WTC11 (cell line): ENCODE data around the gene LMBR1. TPM values are rescaled to one million over a fixed set of nuclear protein-coding genes. Genes with fewer than 3 reads are reported as not detected.

ENCODE experiments used
- ATAC-seq: fragments of 200-7000 bp; cut with Tn5 transposase; 2 replicates; pipeline ENCODE4 v1.10.0; 2021; ENCODE audit warnings: mild to moderate bottlenecking, moderate library complexity
- CTCF ChIA-PET: fragments of 300-600 bp; sonication (Branson Sonifier 250); formaldehyde crosslinking; loops from one replicate; lab custom pipeline; 2021; ENCODE audit warnings: antibody characterized with exemption; lab: Charles Lee
- POLR2A ChIA-PET: fragments of 350-600 bp; sonication (Branson Sonifier 250); formaldehyde crosslinking; loops from one replicate; lab custom pipeline; 2021; ENCODE audit warnings: antibody characterized with exemption; lab: Charles Lee
- DNase-seq: peaks from one replicate; pipeline ENCODE4 v3.0.0; 2021; ENCODE audit warnings: low spot score
- H3K27ac Mint-ChIP-seq: 2 replicates; pipeline ENCODE4 v1.8.0; 2021; ENCODE audit warnings: mixed read lengths
- H3K27me3 Mint-ChIP-seq: 2 replicates; pipeline ENCODE4 v1.8.0; 2021; ENCODE audit warnings: low read depth, mild to moderate bottlenecking, moderate library complexity, mixed read lengths
- H3K36me3 Mint-ChIP-seq: 2 replicates; pipeline ENCODE4 v1.8.0; 2021; ENCODE audit warnings: mixed read lengths
- H3K4me1 Mint-ChIP-seq: 2 replicates; pipeline ENCODE4 v1.8.0; 2022; ENCODE audit warnings: mixed read lengths
- H3K4me3 Mint-ChIP-seq: 2 replicates; pipeline ENCODE4 v1.8.0; 2021; ENCODE audit warnings: mild to moderate bottlenecking, moderate library complexity, mixed read lengths
- H3K9me3 Mint-ChIP-seq: 2 replicates; pipeline ENCODE4 v1.8.0; 2021; ENCODE audit warnings: mixed read lengths
- ATF2 ChIP-seq: sonication (generic); formaldehyde crosslinking; IDR thresholded peaks from 2 replicates; pipeline ENCODE4 v1.8.1; 2022; ENCODE audit warnings: low read depth, missing genetic modification reagents, borderline replicate concordance
- CTCF ChIP-seq: fragments of 200-600 bp; IDR thresholded peaks from 2 replicates; pipeline ENCODE4 v1.8.0; 2022; ENCODE audit warnings: antibody characterized with exemption
- E2F4 ChIP-seq: sonication (generic); formaldehyde crosslinking; IDR thresholded peaks from 2 replicates; pipeline ENCODE4 v1.8.1; 2022; ENCODE audit warnings: low read depth, mild to moderate bottlenecking, moderate library complexity, missing genetic modification reagents, borderline replicate concordance
- FOXK1 ChIP-seq: sonication (generic); formaldehyde crosslinking; IDR thresholded peaks from 2 replicates; pipeline ENCODE4 v1.8.0; 2022; ENCODE audit warnings: mild to moderate bottlenecking, moderate library complexity, missing genetic modification reagents
- JAZF1 ChIP-seq: fragments of 250-450 bp; sonication (Bioruptor Pico); IDR thresholded peaks from 2 replicates; pipeline ENCODE4 v1.9.0; 2021; ENCODE audit warnings: moderate library complexity, mild to moderate bottlenecking, inconsistent platforms
- KAT7 ChIP-seq: sonication (generic); formaldehyde crosslinking; IDR thresholded peaks from 2 replicates; pipeline ENCODE4 v1.8.1; 2023; ENCODE audit warnings: missing genetic modification reagents, mild to moderate bottlenecking, borderline replicate concordance
- PRDM15 ChIP-seq: sonication (generic); formaldehyde crosslinking; IDR thresholded peaks from 2 replicates; pipeline ENCODE4 v1.8.0; 2022; ENCODE audit warnings: missing genetic modification reagents
- SMAD4 ChIP-seq: sonication (generic); formaldehyde crosslinking; IDR thresholded peaks from 2 replicates; pipeline ENCODE4 v1.8.0; 2022; ENCODE audit warnings: mild to moderate bottlenecking, missing genetic modification reagents
- TEAD1 ChIP-seq: sonication (generic); formaldehyde crosslinking; IDR thresholded peaks from 2 replicates; pipeline ENCODE4 v1.8.0; 2022; ENCODE audit warnings: mild to moderate bottlenecking, missing genetic modification reagents
- USF1 ChIP-seq: sonication (generic); formaldehyde crosslinking; IDR thresholded peaks from 2 replicates; pipeline ENCODE4 v1.8.0; 2022; ENCODE audit warnings: mild to moderate bottlenecking, missing genetic modification reagents
- ZNF232 ChIP-seq: sonication (generic); formaldehyde crosslinking; IDR thresholded peaks from 2 replicates; pipeline ENCODE4 v1.8.0; 2022; ENCODE audit warnings: mild to moderate bottlenecking, missing genetic modification reagents
- total RNA-seq: library from RNA; stranded (reverse); gene quantifications from 3 replicates; pipeline ENCODE4 v1.2.3, GENCODE V29; 2021

LMBR1 gene
- total RNA-seq, 1 experiment from 2014 or later: 55.6 TPM

GRCh38 chr7:156781972-156782371, 111.0 kb downstream of the LMBR1 start:
- no peaks in the 10 kb centered on the region for H3K36me3 Mint-ChIP-seq
- TF ChIP-seq TEAD1 (CRISPR knock-in tag) (no peak), ATF2 (CRISPR knock-in tag) (no peak), JAZF1 (CRISPR knock-in tag) (no peak), SMAD4 (CRISPR knock-in tag) (no peak), KAT7 (CRISPR knock-in tag) (no peak), USF1 (CRISPR knock-in tag) (no peak), PRDM15 (CRISPR knock-in tag) (no peak), E2F4 (CRISPR knock-in tag) (no peak), ZNF232 (CRISPR knock-in tag) (no peak), FOXK1 (CRISPR knock-in tag) (no peak)
- TF ChIP-seq, all 79 proteins: peak for 0
- CTCF ChIA-PET: no interaction called here

GRCh38 chr7:156780724-156781455, 112.1 kb downstream of the LMBR1 start:
- H3K4me3 Mint-ChIP-seq: no peak overlapping the region
- DNase-seq (no peak), ATAC-seq (no peak)
- H3K9me3 Mint-ChIP-seq: no peaks in the 10 kb centered on the region
- H3K27ac Mint-ChIP-seq: no peak overlapping the region
- no peaks in the 10 kb centered on the region for H3K27me3 Mint-ChIP-seq
- ChIA-PET POLR2A (interaction anchor here (1.4 kb wide), 1 partner anchor 12 kb away, joined by 3 read pairs; no protein-coding TSS in a partner anchor), CTCF (interaction anchor here (1.0 to 1.7 kb wide), 3 partner anchors 12 to 131 kb away, joined by 3 to 5 read pairs (median 4); no protein-coding TSS in a partner anchor)
- no peak for TF ChIP-seq CTCF
- TF ChIP-seq, all 79 proteins: peak for 0
- Mint-ChIP-seq H3K4me1 (peaks cover 7% of the 10 kb centered on the region; the same call in 1 of the 2 replicates), H3K36me3 (no peaks in the 10 kb centered on the region)

More at GRCh38 chr7:156781972-156782371, 111.0 kb downstream of the LMBR1 start:
- no peak overlapping the region for H3K4me3 Mint-ChIP-seq
- no peaks in the 10 kb centered on the region for H3K27me3 Mint-ChIP-seq
- H3K4me1 Mint-ChIP-seq: peaks cover 8% of the 10 kb centered on the region; the same call in 1 of the 2 replicates
- ATAC-seq (no peak), DNase-seq (no peak)
- POLR2A ChIA-PET: no interaction called here
- H3K27ac Mint-ChIP-seq: no peak overlapping the region
- no peaks in the 10 kb centered on the region for H3K9me3 Mint-ChIP-seq
